GM21360 (cell line): Measurements from ENCODE around the gene AMELX.
A peak's percentile ranks its signal among the peaks of the same experiment; 100 is the strongest.

ENCODE experiments used
- ATAC-seq: cut with Tn5 transposase; IDR thresholded peaks from one replicate; pipeline ENCODE4 v1.9.1; 2021; ENCODE audit warnings: mild to moderate bottlenecking, moderate library complexity; ENCODE audit not compliant: unreplicated experiment

AMELX gene

DNA sequence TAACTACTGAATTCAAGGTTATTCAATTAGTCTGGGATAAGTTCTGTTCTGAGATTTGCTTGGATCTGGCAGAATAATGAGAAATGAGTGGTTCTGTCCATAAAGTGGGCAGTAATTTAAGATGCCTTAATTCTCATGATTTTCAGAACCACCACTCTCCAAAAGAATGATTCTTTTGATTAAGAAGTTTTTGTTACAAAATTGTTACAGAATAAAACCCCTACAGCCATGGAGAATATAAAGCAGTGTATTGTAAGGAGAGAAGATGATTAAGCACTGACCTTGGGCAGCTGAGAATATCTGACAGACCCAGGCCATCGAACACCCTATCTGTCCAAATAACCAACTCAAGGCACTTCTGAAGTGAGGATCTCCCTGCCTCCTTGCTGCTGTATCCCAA lies 12.4 kb downstream of the AMELX start:
- ATAC-seq, result no peak

DNA sequence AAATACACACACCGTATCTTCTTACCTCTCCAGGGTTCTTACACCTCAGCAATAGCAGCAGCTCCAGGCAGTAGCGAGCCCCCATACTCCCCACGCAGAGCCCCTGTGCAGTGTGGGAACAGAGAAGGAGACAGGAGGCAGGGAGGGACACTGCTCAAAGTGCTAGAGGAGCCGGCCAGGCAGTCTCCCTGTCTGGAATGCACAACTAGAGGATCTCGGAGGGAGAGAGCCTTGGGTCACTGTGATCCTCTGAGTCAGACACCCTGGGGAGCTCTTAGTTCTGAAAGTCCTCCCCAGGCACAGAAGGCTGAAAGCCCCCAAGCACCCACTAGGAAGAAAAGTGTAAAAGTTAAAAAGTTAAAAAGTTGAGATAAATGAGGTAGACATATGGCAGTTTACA lies 16.0 kb downstream of the AMELX start:
- ATAC-seq, result no peak

DNA sequence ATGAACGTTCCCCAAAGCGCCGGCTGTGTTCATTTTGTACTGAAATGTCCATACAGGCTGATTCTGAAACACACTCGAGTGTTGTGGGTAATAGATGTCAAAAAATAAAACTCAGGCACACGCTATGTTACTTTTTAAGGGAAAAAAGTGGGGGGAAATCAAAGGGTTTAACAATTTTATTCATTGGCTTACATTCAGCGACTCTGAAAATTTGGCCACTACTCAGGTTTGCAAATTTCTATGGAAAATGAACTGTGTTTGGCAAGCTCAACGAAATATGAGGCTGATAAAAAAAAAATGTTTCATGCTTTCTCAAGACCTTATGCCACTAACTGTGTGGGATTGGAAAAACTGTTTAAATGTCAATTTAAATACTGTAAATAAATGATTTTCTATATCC lies 18.5 kb downstream of the AMELX start:
- ATAC-seq, result no peak

DNA sequence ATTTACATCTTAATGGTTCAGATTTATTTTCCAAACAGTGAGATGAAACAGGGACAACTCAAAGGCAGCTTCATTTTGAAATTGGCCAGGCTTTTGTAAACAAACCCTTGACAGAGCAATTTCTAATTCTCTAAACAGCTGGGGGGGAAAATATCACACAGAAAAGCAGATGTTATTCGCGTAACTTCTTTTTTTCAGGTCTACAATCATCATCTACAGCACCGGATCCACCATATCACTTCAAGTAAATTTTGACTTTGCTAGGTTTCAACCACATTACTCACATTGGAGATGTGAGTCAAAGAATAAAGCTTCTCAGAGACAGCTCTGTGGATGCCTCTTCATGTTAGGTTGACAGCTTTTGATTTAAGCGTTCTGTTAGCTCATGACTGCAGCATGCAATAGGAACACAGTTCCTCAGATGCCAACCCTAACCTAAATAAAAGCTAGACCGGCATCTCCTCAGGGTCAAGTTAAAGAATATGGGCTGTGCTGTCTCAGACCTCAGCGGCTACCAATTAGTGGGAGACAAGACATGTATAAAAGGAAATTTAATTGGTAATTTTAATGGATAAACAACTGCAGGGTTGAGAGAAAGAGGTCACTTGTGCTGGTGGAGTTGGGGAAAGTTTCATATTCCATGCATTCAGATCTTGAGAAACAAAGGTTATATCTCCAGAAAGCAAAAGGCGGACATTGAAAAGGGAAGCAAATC lies 26.8 kb downstream of the AMELX start:
- ATAC-seq, result no peak

DNA sequence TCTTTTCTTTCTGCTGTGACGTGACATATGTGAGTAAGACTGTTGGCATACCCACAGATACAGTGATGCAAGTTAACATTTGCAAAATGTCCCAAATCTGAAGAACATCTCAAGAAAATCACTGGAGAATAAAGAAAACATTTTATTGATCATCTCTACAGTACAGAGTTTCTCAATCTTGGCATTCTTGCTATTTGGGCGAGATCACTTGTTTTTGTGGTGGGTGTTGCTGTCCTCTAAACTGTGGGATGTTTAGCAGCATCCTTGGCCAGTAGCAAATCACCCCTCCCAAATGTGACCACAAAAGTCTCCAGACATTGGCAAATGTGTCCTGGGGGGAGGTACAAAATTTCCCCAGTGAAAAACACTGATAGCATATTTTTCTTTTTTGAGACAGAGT lies 28.8 kb downstream of the AMELX start:
- ATAC-seq, result no peak

DNA sequence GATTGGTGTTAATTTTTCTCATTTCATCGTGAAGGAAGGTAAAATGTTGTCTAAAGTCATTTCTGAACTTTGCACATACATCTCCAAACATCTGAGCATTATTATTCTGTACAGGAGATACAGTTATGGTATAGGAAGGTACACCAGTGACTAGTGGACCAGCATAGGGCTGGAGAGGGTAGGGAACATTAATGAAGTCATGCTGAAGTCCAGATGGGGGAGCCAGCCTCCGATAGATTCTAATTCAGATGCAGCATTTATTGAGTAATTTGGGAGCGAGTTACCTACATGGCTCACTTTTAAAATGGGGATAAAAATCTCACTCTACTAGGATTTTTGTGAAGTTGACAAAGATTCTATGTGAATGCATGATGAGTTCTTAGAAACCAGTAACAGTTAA lies 34.9 kb downstream of the AMELX start:
- no peak for ATAC-seq

DNA sequence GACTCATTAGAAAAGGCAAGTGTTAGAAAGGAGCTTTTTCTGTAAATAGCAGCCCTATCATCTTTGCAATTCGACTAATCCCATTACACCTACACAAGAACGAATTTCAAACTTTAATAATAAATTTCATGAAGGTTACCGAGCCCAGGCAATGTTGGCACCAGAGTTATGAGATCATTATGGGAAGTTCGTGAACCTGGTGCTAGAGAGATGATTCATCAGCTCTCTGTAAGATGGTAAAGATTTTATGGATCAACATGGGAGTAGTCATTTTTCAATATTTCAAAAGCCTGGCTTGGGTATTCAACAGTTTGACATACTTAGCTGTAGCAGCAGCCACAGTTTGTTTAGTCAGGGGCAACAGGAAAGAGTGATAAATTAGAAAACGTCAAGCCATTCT lies 35.8 kb downstream of the AMELX start:
- ATAC-seq, result no peak

DNA sequence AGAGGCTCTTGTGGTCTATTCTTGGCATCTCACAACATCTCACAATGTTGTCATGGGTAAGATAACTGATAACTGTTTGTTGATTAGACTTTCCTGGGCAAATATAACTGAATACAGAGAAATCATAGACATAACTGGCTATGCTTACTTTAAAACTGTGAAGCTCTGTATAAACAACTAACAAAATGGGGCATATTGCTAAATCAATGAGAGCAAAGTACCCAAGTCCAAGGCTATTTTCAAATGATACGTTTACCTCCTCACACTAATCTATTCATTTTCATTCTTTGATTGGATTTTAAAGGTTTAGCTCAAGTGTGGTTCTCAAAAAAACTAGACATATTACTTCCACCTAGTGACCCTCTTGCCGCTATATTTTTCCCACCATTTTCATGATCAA lies 38.6 kb downstream of the AMELX start:
- ATAC-seq, result no peak

DNA sequence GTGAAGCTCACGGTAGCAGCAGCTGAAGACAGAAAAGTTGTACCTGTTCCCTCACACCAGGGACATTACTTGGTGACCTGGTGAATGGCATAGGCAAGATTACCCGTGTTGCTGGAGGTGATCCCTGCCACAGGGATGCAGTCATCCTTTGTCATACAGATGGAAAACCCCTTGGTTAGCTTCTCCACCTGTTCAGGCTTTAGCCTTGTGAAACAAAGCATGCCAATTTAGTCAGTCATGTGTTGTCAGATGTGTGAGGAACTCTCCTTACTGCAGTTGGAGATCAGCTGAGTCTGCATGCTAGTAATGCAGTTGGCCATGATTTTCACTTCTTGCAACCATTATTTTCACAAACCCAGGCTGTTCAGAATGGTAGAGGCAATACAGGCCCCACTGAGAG lies 41.0 kb downstream of the AMELX start:
- no peak for ATAC-seq

DNA sequence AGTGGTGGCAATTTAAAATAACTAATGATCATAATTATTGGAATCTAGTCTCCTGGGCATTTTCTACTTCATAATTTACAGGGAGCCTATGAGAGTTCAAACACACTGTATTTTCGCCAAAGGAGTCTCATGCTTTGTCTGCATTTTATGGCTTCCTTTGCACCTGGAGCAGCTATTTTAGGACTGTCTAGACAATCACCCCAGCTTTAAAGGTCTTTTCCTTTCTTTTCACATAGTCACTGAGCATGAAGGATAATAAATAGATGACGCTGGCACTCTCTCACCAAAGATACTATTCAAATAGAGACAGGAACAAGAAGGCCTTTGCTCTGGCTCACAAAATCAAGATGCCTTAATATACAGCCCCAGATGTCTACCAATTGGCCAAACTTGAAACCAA lies 43.0 kb downstream of the AMELX start:
- no peak for ATAC-seq

DNA sequence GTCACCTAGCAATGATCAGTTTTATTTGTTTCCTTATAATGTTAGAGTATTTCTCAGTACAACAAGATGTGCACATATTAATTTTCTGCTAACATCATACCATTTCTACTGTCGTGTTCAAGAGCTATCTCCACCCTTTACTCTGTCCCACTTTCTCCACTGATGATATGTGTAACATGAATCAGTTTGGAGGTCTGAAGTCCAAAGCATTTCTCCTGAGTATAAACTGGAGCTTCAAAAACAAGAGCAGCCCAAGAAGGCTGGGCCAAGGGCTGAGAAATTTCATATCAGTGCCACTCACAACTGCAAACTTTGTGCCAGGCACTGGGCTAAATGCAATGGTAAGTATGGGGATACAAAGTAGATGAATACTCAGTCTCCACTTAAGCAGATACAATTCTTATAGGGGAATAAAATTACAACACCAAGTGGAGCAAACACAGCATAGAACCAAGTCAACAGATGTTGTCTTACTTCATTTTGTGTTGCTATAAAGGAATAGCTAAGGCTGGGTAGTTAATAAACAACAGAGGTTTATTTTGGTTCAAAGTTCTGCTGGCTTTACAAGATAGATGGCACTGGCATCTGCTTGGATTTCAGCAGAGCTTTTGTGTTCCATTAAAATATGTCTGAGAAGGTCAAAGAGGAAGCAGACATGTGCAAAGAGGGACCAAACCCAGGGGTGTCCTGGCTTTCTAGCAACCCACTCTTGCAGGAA lies 44.2 kb downstream of the AMELX start:
- no peak for ATAC-seq

DNA sequence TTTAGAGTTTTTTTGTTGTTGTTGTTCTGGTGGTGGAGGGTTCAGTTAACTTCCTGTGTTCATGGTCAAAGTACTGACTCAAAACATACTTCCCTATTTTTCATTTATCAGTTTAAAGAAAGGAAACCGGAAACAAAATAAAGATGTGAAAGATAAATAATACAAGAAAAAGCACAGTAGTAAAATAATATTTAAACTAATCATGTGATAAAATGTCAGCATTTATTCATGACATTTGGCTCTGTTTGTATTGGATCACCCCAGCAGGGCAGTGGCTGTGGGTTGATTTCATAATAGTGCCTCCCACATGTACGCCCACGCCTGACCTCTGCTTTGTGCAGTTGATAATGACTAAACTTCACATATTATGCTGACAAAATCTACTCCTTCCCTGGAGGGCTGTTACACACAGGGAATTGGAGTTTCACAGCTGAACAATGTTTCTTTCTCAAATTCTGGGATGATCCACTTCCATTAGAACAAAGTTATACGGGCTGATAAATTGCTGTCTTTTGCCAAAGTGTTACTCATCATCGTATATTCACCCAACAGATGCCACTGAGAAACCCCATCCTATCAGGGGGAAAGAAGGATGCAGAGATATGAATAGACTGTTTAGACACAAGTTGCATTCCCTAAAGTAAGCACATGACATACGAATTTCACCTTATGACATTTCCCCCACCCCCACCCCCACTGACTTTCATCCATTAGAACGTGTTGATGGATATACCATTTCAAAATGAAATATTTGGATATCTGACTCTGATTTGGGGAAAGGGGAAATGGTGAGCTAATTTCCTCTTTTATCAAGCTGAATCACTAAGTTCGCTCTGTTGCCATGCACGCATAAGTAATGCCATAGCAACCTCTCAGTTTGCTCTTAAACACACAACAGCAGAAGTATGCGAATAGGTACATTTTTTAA lies 48.3 kb downstream of the AMELX start:
- peak; percentile 84 for ATAC-seq

DNA sequence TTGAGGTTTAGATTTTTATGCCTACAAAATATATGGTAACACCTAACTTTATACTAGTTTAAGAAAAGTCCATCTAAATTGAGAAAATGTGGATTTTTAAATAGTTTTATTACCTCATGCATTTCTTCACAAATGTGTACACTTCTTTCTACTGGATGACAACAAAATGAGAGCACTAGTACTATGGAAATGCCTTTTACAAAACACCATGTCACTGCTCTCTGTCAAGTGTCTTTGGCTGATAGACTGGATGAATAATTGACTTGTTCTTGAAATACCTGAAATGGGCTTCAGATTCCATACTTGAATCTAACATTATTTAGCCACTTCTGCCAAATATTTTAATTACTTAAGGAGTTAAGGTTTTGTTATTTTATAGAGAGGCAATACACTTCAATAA lies 49.5 kb downstream of the AMELX start:
- no peak for ATAC-seq

DNA sequence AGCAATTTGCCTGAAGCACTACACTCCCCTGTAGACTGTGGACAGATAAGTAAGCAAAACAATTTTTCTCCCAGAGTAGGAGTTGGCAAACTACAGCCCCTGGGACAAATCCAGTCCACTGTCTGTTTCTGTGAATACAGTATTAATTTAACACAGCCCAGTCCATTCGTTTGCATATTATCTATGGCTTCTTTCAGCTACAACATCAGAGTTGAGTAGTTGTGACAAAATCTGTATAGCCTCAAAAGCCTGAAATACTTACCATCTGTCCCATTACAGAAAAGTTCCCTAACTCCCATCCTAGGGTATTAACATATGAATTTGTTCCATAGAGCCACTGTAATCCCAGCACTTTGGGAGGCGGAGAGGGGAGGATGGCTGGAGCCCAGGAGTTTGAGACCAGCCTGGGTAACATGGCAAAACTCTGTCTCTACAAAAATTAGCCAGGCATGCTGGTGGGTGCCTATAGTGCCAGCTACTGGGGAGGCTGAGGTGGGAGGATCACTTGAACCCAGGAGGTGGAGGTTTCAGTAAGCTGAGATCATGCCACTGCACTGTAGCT lies 53.0 kb downstream of the AMELX start:
- ATAC-seq, result no peak

DNA sequence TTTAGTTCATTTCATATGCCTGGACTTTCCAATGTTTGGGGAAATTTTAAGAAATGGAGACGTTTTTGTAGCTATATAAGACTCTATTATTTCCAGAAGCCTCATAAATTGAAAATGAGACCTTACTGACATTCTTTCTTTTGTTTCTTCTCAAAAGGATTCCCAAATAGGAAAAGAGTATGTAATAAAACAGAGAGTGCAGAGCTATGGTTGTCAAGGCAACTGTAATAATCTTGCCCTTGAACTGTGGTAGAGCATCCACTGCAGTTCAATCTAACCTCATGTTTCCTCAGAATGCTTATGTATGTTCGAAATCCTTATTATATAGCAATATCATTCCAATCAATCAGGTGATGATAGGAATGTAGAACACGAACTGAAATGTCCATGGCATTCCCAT lies 54.1 kb downstream of the AMELX start:
- no peak for ATAC-seq

DNA sequence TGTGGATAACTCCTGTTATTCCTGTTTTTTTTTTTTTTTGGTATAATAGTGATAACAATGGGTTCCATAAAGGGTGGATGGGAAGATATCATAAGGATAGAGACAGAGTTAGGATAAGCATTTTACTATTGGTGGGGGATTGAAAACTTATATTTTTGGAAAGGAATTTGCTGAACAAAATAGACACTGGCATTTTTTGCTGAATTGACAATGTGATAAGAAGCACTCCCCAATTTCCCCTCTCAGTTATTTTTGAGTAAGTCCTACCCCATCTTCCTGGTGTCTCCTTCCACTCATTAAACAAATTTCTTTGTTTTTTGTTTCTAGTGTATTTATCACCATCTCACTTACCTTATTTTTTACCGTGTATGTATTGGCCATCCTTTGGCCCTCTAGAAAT lies 55.8 kb downstream of the AMELX start:
- ATAC-seq, result no peak

DNA sequence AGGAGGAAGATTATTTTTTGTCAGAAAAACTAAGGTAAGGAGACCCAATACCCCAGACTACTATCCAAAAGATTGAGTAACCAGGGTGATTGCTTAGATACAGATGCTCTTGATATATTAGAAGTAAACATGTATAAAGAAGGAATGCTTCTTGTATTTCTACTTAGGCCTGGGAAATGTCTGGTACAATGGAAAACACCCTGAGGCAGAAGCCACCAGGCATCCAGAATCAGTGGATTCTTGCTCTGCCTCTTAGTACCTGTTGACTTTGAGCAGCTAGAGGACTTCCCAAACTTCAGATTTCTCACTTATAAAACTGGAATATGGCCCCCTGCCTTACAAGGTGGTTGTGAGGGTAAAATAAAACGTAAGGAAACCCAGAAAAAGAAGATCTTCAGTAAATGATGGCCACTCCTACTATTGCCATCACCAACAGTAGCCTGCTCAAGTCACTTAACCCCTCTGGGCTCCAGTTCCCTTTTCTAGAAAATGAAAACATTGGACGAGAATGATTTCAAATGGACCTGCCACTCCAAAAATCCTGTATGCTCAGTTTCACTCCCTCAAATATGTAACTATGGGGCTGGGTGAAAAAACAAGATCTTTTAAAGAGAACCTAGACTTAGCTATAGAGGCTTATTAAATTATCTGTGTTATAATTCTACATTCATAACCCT lies 56.6 kb downstream of the AMELX start:
- ATAC-seq, result no peak
